ENCODE measurements around the gene PTPN6. TPM values are rescaled to one million over a fixed set of nuclear protein-coding genes. Genes with fewer than 3 reads are reported as not detected.
"Not testable (repeated sequence)": the region's sequence is repeated elsewhere in the genome, so short reads cannot be mapped to it uniquely, and the experiment has no call there.

PTPN6 gene
- 6.8 TPM for polyA plus RNA-seq (ENCODE audit: insufficient read length)

DNA sequence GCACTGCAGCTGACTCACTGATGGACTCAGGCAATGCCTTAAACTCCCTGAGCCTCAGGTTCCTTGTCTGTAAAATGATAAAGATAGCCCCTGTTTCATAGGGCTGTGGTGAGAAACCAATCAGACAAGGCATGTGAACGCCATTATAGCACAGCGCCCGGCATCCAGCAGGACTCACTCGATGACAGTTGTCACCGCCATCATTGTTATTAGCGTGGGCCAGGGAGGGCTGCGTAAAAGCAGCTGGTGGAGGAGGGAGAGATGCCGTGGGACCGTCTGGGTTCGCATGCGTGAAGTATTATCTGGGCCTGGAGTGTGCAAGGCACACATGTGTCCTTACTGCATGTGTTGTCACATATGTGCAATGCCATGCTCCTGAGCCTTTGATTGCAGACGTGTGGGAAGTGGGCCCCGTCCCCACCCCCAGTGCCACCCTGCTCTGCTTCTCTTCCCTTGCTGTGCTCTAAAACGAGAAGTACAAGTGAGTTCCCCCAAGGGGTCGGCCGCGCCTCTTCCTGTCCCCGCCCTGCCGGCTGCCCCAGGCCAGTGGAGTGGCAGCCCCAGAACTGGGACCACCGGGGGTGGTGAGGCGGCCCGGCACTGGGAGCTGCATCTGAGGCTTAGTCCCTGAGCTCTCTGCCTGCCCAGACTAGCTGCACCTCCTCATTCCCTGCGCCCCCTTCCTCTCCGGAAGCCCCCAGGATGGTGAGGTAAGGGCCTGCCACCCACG is at the start of gene PTPN6:
PTPN6 (plus strand) TSS at position 546 of the 730 bp plus-strand sequence; CDS start at position 703, 157 bp downstream.
- DNase-seq: no peak

DNA sequence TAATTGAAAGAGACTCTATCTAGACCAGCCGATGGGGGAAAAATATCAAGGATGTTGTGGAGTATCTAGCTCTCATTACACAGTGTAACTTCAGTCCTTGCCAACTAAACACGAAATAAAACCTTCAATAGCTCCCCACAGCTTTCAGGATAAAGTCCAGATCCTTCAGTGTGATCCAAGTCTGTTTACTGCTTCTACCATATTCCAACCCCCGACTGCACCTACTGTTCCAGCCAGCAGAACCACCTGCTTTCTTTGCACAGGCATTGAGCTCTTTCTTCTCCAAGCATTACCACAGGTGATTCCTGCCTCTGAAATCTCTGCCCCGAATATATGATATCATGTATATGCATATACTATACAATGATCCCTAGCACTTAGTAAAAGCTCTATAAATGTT is 48.7 kb upstream of the PTPN6 start:
- no peak for DNase-seq

DNA sequence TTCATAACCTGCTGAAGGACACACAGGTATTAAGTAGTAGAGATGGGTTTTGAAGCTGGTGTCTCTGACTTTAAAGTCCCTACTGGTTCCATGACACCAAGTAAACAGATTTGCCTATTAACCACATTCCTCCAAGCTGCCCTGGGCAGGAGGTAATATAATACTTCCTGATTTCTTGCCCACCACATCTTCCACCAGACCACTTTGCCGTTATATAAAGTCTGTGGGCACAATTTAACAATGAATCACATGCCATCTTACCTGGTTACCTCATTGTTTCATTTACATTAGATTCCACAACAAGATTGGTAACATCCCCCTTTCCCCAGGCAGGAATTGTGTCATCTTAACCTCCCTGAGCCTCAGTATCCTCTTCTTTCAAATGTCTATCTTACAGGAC is 47.4 kb upstream of the PTPN6 start:
- DNase-seq: no peak

DNA sequence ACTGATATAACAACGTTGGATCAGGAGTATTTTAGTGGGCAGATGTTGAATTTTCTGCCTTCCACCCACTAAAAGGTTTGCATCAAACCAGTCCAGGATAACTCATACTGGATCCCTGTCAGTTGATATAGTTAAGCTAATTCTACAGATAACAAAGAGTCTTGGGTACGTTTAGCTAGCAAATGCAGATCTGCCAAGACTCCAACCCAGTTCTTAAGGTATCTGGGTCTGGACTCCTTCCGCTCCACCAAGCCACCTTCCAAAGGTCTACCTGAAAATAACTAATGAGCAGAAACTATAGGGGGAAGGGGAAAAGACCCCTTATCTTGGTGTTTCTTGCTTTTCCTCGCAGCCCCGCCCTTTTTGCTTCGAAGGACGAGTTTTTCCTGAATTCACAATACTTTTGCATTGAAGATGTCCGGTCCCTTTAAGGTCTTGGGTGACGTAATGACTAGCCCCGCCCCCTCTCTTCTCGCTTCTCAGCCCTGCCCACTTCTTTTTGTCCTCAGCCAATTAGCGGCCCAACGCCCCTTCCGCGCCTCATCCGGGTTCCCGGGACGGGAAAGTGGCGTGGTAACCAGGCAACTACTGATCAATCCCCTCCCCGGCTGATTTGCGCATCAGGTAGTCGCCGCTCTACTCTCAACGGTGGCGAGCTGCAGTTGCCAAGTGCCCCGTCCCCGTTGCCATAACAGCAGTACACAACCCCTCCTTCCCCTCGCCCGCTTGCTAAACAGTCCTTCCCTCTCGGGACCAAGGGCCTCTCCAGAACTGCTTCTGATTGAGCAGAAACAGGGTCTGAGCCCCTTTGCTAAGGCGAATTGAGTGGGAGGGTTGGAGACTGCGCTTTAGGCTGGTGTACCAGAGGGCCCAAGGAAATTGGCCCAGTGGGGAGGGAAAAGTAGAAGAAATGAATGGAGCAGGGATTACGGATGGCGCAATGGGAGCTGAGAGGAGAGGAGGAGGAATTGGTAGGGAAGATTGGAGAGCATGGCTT is 46.6 kb upstream of the PTPN6 start, which contains the start of gene LRRC23:
LRRC23 (plus strand) TSS at position 543 of the 997 bp plus-strand sequence. CDS start 812 bp downstream, outside the sequence.
- DNase-seq: peak; percentile 97

DNA sequence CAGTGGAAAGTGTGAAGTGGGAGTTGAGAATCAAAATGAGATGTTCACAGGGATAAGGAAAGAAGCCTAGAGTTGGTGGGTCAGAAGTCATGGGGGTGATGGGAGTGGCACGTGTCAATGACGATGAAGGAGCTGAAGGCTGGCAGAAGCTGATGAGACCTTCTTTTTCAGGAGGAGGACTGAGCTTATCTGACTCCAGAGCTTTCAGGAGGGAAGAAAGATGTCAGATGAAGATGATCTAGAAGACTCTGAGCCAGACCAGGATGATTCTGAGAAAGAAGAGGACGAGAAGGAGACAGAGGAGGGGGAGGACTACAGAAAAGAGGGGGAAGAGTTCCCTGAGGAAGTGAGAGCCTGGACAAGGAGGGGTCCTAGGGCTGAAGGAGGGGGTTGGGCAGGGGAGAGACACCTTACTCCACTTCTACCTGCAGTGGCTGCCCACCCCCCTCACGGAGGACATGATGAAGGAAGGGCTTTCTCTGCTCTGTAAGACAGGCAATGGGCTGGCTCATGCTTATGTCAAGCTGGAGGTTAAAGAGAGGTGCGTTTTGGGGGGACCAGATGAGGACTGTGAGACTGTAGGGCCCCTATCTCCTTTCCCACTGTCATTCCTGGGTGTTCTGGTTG is 45.6 kb upstream of the PTPN6 start:
- DNase-seq: no peak

DNA sequence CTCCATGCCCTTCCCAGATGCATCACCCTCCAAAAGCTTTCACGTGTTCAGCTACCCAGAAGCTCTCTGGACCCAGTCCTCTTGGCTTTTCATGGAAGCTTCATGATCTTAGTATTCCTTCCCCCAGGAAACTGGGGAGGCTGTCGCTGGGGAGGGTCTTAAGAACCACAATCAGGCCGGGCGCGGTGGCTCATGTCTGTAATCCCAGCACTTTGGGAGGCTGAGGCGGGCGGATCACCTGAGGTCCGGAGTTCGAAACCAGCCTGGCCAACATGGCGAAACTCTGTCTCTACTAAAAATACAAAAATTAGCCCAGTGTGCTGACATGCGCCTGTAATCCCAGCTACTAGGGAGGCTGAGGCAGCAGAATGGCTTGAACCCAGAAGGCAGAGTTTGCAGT is 43.0 kb upstream of the PTPN6 start:
- not testable (repeated sequence) for DNase-seq

DNA sequence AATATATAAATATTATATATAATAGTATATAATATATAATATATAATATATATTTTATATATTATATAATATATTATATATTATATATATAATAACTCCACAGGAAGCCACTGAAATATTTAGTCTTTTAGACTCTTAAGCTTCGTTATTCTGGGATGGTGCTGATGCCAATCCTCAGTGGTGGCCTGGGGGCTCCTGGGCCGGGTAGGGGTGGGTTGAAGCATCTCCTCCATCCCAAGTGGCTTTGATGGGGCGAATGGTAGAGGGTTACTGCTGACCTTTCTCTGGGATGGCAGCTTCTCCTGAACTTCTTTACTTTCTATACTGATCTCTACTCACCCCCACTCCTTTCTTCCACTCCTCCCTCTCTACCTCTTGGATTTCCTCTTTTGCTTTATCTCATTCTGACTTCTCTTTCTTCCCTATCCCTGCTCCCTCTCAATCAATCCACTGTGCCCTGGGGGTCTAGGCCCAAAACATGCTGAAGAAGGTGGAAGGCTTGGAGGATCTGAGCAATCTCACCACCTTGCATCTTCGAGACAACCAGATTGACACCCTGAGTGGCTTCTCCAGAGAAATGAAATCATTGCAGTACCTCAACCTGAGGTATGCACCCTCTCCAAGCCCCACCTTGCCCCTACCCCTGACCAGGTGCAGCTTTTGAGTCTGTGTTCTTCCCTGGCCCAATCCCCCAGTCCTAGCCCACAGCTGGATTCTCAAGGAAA is 41.6 kb upstream of the PTPN6 start:
- no peak for DNase-seq

DNA sequence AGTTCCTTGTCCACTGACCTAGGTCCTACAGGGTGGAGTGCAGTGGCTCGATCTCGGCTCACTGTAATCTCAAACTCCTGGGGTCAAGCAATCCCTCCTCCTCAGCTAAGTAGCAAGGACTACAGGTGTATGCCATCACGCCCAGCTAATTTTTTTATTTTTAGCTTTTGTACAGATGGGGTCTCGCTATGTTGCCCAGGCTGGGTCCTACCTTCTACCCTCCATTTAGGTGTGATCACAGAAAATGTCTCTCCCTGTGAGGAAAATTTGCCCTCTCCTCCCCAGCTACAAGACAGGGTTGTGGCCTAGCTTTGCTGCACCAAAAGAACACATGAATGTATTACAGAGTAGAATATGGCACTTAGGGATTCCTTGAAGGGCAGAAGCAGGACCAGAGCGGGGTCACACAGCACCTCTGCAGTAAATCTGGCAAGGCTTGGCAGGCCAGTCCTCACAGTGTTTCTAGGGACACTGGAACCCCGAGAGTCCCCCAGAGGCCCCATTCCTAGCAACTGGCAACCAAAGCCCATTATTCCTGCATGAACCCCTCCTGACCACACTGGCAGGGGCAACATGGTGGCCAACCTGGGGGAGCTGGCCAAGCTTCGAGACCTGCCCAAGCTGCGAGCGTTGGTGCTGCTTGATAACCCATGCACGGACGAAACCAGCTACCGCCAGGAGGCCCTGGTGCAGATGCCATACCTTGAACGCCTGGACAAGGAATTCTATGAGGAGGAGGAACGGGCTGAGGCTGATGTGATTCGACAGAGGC is 38.8 kb upstream of the PTPN6 start:
- DNase-seq: no peak

DNA sequence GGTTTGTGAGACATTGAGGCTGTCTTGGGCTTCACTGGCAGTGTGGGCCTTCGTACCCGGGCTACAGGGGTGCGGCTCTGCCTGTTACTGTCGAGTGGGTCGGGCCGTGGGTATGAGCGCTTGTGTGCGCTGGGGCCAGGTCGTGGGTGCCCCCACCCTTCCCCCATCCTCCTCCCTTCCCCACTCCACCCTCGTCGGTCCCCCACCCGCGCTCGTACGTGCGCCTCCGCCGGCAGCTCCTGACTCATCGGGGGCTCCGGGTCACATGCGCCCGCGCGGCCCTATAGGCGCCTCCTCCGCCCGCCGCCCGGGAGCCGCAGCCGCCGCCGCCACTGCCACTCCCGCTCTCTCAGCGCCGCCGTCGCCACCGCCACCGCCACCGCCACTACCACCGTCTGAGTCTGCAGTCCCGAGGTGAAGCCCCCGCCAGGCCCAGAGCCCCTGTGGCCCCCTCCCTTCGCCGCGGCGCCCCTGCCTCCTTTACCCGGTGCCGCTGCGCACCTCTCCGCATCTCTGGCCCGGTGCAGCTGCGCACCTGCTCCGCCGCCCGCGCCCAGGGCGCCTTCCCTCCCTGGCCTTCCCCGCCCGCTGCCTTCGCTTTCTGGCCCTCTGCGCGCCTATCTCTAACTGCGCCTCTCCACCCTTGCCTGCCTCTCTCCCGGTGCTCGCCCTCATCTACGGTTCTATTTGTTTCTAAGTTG is 36.8 kb upstream of the PTPN6 start, which contains the start of gene ENO2:
ENO2 (plus strand) TSS at position 335 of the 701 bp plus-strand sequence. CDS start 1,253 bp downstream, outside the sequence.
- DNase-seq: no peak

DNA sequence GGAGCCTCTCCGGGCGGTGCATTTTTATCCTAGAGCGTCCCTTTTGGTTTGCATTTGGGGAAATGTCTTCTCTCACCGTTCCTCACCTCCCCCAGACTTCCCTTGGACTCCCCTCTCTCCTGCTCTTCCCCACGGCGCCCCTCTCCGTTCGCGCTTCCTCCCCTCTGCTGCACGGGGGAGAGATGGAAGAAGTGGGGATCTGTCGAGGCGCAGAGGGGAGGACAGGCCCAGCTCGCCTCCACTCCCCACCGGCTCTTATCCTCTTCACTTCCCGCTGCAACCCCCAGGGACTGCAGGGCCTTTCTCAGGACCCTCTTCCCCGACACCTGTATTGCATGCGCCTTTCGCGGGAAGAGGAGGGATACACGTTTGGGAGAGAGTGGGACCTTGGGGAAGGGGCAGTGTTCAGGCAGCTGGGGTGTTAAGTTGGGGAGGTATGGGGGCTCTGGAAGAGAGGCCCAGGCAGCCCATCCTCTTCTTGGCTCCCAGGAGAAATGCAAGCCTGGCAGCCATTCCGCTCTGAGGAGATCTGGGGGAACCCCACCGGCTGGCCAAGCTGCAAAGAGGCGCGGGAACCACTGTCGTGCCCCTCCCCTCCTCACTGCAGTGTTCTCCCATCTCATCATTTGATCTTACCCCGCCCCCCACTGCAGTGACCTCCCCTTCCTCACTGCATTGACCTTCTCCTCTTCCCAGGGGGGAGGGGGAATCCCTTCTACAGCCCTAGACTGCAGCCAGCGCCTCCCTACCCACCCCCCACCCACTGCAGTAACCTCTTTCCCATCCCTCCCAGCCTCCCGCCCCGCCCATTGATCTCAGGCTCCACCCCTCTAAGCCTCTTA is 36.0 kb upstream of the PTPN6 start:
- DNase-seq: no peak

DNA sequence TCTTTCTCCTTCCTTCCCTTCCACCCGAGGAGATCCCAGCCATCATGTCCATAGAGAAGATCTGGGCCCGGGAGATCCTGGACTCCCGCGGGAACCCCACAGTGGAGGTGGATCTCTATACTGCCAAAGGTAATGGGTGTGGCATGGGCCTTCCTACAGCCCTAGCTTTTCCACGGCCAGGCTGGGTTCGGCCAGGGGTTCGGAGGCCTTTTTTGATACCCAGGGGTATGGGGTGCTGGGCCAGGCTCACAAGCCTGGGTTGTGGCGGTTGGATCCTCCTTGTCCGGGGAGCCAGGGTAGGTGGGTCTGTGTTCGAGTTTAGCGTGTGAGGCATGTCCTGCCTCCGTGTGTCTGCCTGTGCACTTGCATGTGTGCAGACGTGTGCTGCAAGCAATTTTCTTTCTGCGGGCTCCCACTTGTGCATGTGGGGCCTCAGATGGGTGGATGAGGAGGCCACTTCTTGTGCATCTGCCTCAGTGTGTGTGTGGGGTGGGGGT is 35.3 kb upstream of the PTPN6 start:
- DNase-seq: no peak

DNA sequence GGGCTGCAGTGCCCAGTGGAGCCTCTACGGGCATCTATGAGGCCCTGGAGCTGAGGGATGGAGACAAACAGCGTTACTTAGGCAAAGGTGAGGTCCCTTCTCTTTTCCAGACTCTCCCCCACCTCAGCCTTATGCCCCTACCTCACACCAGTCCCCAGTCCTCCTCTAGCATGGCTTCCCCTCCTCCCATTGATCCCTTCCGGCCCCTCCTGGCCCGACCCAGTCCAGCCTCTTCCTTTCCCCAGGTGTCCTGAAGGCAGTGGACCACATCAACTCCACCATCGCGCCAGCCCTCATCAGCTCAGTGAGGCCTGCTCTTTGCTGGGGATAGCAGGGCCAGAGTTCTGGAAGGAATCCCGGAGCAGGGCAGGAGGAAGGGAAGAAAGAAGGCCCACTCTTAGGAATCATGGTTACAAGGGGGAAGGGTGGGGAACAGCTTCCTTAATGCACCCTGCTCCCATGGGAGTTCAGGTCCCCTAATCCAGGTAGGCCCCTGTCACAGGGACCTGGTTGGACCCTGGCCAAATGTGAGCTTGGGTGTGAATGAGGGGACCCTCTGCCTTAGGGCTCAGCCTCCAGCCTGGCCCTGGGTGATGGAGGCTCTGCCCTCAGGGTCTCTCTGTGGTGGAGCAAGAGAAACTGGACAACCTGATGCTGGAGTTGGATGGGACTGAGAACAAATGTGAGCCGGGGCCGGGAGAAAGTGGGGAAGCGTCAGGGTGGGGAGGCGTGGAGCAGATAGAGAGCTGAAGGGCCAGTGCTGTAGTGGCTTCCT is 34.5 kb upstream of the PTPN6 start:
- no peak for DNase-seq

DNA sequence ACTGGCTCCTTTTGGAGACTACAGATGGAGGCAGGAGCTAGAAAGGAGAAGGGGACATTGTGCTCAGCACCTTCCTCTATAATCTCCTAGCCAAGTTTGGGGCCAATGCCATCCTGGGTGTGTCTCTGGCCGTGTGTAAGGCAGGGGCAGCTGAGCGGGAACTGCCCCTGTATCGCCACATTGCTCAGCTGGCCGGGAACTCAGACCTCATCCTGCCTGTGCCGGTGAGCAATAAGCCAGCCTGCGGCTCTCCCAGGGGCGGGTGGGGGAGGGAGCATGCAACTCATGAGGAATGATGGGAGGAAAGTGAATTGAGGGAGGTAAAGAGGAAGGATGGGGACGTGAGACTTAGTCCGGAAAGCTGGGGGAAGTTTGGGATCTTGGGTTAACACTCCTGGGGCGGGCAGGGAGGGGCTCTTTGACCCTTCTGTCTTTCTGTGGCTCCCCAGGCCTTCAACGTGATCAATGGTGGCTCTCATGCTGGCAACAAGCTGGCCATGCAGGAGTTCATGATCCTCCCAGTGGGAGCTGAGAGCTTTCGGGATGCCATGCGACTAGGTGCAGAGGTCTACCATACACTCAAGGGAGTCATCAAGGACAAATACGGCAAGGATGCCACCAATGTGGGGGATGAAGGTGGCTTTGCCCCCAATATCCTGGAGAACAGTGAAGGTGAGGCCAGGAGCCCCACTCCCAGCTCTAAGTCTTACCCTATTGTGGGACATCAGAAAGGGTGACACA is 33.5 kb upstream of the PTPN6 start:
- no peak for DNase-seq

DNA sequence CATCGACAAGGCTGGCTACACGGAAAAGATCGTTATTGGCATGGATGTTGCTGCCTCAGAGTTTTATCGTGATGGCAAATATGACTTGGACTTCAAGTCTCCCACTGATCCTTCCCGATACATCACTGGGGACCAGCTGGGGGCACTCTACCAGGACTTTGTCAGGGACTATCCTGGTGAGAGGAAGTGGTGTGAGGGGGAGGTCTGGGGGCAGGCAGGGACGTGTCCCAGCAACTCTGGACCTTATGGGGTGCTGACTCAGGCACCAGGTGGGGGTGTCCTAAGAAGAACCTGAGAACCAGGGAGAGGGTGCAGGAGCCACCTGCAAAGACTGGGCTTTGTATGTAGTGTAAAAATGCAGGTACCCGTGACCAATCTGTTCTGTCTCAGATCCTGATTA is 31.6 kb upstream of the PTPN6 start:
- DNase-seq: no peak

DNA sequence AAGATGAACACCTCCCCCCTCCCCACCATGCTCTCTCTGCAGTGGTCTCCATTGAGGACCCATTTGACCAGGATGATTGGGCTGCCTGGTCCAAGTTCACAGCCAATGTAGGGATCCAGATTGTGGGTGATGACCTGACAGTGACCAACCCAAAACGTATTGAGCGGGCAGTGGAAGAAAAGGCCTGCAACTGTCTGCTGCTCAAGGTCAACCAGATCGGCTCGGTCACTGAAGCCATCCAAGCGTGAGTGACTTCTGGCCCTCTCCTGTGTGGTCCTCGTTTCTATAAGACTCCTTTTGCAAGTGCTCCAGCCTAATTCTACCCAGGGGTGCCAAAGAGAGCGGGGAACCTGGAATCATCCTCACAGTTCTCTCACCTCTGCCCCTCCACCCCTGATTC is 29.6 kb upstream of the PTPN6 start:
- no peak for DNase-seq

DNA sequence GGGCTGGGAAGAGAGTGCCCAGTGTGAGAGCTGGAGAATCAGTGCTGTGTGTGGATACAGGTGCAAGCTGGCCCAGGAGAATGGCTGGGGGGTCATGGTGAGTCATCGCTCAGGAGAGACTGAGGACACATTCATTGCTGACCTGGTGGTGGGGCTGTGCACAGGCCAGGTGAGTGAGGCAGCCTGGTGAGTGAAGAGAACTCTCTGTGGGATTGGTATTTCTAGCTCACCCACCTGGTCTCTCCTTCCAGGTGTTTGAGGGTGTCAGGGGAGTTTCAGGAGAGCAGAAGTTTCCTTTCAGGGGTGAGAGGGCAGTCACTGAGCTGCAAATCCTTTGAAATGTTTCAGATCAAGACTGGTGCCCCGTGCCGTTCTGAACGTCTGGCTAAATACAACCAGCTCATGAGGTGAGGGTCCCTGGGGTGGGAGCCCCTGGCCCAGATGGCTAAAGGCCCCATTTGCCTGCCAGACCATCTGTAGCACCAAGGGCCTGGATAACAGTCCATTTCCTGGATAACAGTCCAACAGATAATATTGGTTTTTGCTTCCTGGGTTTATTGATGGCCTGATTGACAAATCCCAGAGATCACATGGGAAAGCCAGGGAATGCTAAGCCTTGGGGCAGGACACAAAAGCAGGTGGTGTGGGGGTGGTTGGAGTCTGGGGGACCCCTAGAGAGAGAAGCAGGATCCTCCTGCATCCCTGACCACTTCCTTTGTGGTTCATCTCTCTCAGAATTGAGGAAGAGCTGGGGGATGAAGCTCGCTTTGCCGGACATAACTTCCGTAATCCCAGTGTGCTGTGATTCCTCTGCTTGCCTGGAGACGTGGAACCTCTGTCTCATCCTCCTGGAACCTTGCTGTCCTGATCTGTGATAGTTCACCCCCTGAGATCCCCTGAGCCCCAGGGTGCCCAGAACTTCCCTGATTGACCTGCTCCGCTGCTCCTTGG is 28.9 kb upstream of the PTPN6 start:
- DNase-seq: no peak

All from hindlimb muscle (tissue), 1 donor.